GM12892 (cell line): ENCODE data around the gene HES4.

ENCODE experiments used
- POLR2A ChIP-seq: IDR thresholded peaks from 2 replicates; pipeline ENCODE4 v1.6.1; 2011; ENCODE audit warnings: low read depth, low read length, control low read depth
- POLR2AphosphoS5 ChIP-seq: IDR thresholded peaks from 2 replicates; pipeline ENCODE4 v1.6.1; 2011; ENCODE audit warnings: low read depth, low read length, control low read depth
- TAF1 ChIP-seq: IDR thresholded peaks from 2 replicates; pipeline ENCODE4 v1.6.1; 2011; ENCODE audit warnings: low read depth, mild to moderate bottlenecking, control low read depth, low read length, borderline replicate concordance

DNA sequence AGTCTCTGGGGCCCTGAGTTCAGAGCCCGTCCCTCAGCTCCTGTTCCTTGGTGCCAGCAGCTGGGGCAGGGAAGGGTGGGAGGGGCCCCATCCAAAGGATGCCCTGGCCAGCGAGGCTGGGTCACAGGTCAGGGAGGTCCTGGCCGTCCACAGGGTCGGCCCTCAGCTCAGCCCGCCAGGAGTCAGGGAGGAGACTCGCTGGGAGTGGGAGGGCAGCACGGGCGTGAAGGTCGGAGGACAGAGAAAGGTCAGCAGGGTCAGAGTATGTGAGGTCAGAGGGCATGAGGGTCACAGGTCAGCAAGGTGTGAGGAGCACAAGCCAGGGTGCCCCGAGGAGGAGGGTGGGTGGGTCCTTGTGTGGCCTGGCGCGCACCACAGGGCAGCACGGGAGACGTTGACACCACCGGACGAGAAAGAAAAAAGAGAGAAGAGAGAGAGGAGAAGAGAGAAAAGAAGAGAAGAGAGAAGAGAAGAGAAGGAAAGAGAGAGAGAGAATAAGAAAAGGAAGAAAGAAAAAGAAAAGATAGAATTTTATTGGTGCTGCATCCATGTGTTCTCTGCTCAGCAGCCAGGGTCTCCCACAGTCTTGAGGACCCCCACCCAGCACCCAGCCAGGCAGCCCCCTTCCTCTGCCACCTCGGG is 25.1 kb downstream of the HES4 start:
- no peak for TF ChIP-seq POLR2A
- TF ChIP-seq POLR2AphosphoS5 = no peak
- TF ChIP-seq TAF1 = no peak
